Lung (tissue), 12 donors: ENCODE measurements around the gene HOXD13. TPM values are rescaled to one million over a fixed set of nuclear protein-coding genes. Genes with fewer than 3 reads are reported as not detected.

Experiments
- ATAC-seq: fragments of 200-7000 bp; cut with Tn5 transposase; one replicate; pipeline ENCODE4 v1.9.1; 2020; ENCODE audit warnings: moderate number of reproducible peaks; ENCODE audit not compliant: insufficient read depth, low FRiP score
- DNase-seq, 3 donors: peaks; one replicate each; pipeline ENCODE4 v3.0.0-alpha.2; 2013 to 2017
- H3K27ac ChIP-seq, 2 donors: one replicate each; pipeline ENCODE4 v1.5.1; 2013; ENCODE audit warnings: mild to moderate bottlenecking in 2 of 2, moderate library complexity in 2 of 2, control low read depth in 1 of 2, inconsistent platforms in 1 of 2, low read depth in 1 of 2, low read length in 1 of 2
- H3K27me3 ChIP-seq, 3 donors: one replicate each; pipeline ENCODE4 v1.5.1; 2013; ENCODE audit warnings: low read length in 2 of 3; ENCODE audit not compliant: control insufficient read depth in 3 of 3, insufficient read depth in 3 of 3
- H3K36me3 ChIP-seq, 4 donors: one replicate each; pipeline ENCODE4 v1.5.1; 2013; ENCODE audit warnings: low read length in 4 of 4, mild to moderate bottlenecking in 1 of 4, moderate library complexity in 1 of 4; ENCODE audit not compliant: control insufficient read depth in 4 of 4, insufficient read depth in 4 of 4
- H3K4me1 ChIP-seq, 5 donors: one replicate each; pipeline ENCODE4 v1.5.1; 2013; ENCODE audit warnings: low read length in 5 of 5, mild to moderate bottlenecking in 2 of 5, moderate library complexity in 1 of 5; ENCODE audit not compliant: control insufficient read depth in 5 of 5, insufficient read depth in 5 of 5
- H3K4me3 ChIP-seq: one replicate; pipeline ENCODE4 v1.5.1; 2013; ENCODE audit warnings: mild to moderate bottlenecking, control low read depth, moderate library complexity
- H3K9ac ChIP-seq, 2 donors: one replicate each; pipeline ENCODE4 v1.5.1; 2013; ENCODE audit warnings: low read length in 2 of 2, control low read depth in 1 of 2; ENCODE audit not compliant: insufficient read depth in 1 of 2
- H3K9me3 ChIP-seq, 4 donors: one replicate each; pipeline ENCODE4 v1.5.1; 2013; ENCODE audit warnings: low read length in 3 of 4, mild to moderate bottlenecking in 1 of 4, moderate library complexity in 1 of 4; ENCODE audit not compliant: control insufficient read depth in 4 of 4, insufficient read depth in 3 of 4
- WGBS, 2 donors: extraction: QIAGEN DNeasy Blood & Tissue Kit; methylation state at CpG; one replicate each; pipeline ENCODE4 v1.1.7; 2013; 5-methylcytosine and 5-hydroxymethylcytosine counted together
- polyA plus RNA-seq, 2 donors: library from polyadenylated mRNA; stranded (reverse); fragments of 200-250 nt; gene quantifications; one replicate each; pipeline ENCODE4 v1.2.1, GENCODE V29; 2013
- total RNA-seq, 2 donors: library from RNA; depleted of rRNA in 1 of 2; stranded (reverse); fragments of >200 nt in 1 of 2; gene quantifications; one replicate each; pipeline ENCODE4 v1.2.1, GENCODE V29; 2014 to 2021
- TF ChIP-seq, protein P1 (sequence below): IDR thresholded peaks from 2 replicates; pipeline ENCODE4 v1.5.1; 2012; ENCODE audit warnings: mild to moderate bottlenecking; ENCODE audit errors: control extremely low read depth, extremely low read depth
- donor health status: control.
- donor health status: control.
- donor health status: Bipolar disorder and iron deficiency.
- donor health status: healthy.
- donor health status: DM: yes; HTN: yes; CAD: no.

Gene HOXD13
- total and polyA plus RNA-seq, 4 donors = not detected

- WGBS, 2 donors = 7 to 14% methylated on average over 14 of the region's 14 CpGs
- TF ChIP-seq, protein P1, sequence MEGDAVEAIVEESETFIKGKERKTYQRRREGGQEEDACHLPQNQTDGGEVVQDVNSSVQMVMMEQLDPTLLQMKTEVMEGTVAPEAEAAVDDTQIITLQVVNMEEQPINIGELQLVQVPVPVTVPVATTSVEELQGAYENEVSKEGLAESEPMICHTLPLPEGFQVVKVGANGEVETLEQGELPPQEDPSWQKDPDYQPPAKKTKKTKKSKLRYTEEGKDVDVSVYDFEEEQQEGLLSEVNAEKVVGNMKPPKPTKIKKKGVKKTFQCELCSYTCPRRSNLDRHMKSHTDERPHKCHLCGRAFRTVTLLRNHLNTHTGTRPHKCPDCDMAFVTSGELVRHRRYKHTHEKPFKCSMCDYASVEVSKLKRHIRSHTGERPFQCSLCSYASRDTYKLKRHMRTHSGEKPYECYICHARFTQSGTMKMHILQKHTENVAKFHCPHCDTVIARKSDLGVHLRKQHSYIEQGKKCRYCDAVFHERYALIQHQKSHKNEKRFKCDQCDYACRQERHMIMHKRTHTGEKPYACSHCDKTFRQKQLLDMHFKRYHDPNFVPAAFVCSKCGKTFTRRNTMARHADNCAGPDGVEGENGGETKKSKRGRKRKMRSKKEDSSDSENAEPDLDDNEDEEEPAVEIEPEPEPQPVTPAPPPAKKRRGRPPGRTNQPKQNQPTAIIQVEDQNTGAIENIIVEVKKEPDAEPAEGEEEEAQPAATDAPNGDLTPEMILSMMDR = no peak
- H3K36me3 ChIP-seq = no peaks in the 10 kb centered on the region
- peaks cover 0 to 10% (median 0%) of the 10 kb centered on the region in 4 donors for H3K9me3 ChIP-seq
- peaks cover 0 to 15% (median 4%) of the 10 kb centered on the region in 5 donors for H3K4me1 ChIP-seq
- ATAC-seq = no peak
- no peak overlapping the region for H3K27ac ChIP-seq
- H3K27me3 ChIP-seq = peaks cover 19 to 94% (median 92%) of the 10 kb centered on the region in 3 donors
- H3K4me3 ChIP-seq = no peak overlapping the region
- H3K9ac ChIP-seq = no peak overlapping the region
- DNase-seq = no peak
Observed at GRCh38 chr2:176138526-176138922, 46.0 kb downstream of the HOXD13 start.

GRCh38 chr2:176138923-176139660 lies 46.6 kb downstream of the HOXD13 start:
- DNase-seq (no peak), ATAC-seq (no peak)
- H3K27me3 ChIP-seq = peaks cover 19 to 94% (median 92%) of the 10 kb centered on the region in 3 donors
- TF ChIP-seq, protein P1 = no peak
- H3K36me3 ChIP-seq = no peaks in the 10 kb centered on the region
- peaks cover 0 to 10% (median 0%) of the 10 kb centered on the region in 4 donors for H3K9me3 ChIP-seq
- H3K9ac ChIP-seq = no peak overlapping the region
- no peak overlapping the region for H3K4me3 ChIP-seq
- peaks cover 0 to 15% (median 4%) of the 10 kb centered on the region in 5 donors for H3K4me1 ChIP-seq
- WGBS, 2 donors = 12 to 17% methylated on average over 28 of the region's 28 CpGs
- no peak overlapping the region for H3K27ac ChIP-seq

- TF ChIP-seq, protein P1 = no peak
- ATAC-seq (no peak), DNase-seq (peak in 1 of 3 donors; percentile 61)
- Histone ChIP-seq H3K9me3 (peaks cover 0 to 10% (median 0%) of the 10 kb centered on the region in 4 donors), H3K27ac (no peak overlapping the region), H3K4me1 (peaks cover 0 to 15% (median 4%) of the 10 kb centered on the region in 5 donors), H3K27me3 (peaks cover 19 to 92% (median 89%) of the 10 kb centered on the region in 3 donors), H3K36me3 (no peaks in the 10 kb centered on the region), H3K9ac (no peak overlapping the region), H3K4me3 (no peak overlapping the region)
- WGBS, 2 donors = 12 to 13% methylated on average over 41 of the region's 41 CpGs
Observed at GRCh38 chr2:176139661-176140512, 47.4 kb downstream of the HOXD13 start.
